Spinal cord (tissue), 10 donors: ENCODE results near the gene WSCD1. TPM values are rescaled to one million over a fixed set of nuclear protein-coding genes. Genes with fewer than 3 reads are reported as not detected.

Source experiments
- DNase-seq, 6 donors: peaks; one replicate each; pipeline versions ENCODE4 v3.0.0 to v3.0.0-alpha.2; 2013 to 2015; ENCODE audit warnings: low spot score in 6 of 6, low read depth in 4 of 6
- H3K27ac ChIP-seq: one replicate; pipeline ENCODE4 v1.5.1; 2013; ENCODE audit warnings: low read depth, low read length, control low read depth
- H3K27me3 ChIP-seq: one replicate; pipeline ENCODE4 v1.6.1; 2013; ENCODE audit warnings: low read length; ENCODE audit not compliant: control insufficient read depth, insufficient read depth
- H3K36me3 ChIP-seq: one replicate; pipeline ENCODE4 v1.6.1; 2013; ENCODE audit warnings: low read length; ENCODE audit not compliant: control insufficient read depth, insufficient read depth
- H3K4me1 ChIP-seq: one replicate; pipeline ENCODE4 v1.6.1; 2013; ENCODE audit warnings: low read length; ENCODE audit not compliant: control insufficient read depth, insufficient read depth
- H3K4me3 ChIP-seq: one replicate; pipeline ENCODE4 v1.5.1; 2013; ENCODE audit warnings: low read depth, low read length, control low read depth
- H3K9me3 ChIP-seq: one replicate; pipeline ENCODE4 v1.6.1; 2013; ENCODE audit warnings: low read length; ENCODE audit not compliant: control insufficient read depth, insufficient read depth
- WGBS: methylation state at CpG from one replicate; pipeline ENCODE4 v1.1.5; 2013; ENCODE audit warnings: missing lambda C conversion rate; ENCODE audit not compliant: insufficient coverage; 5-methylcytosine and 5-hydroxymethylcytosine counted together
- polyA plus RNA-seq, 2 donors: library from polyadenylated mRNA; unstranded; fragments of 120-200 nt; gene quantifications; one replicate each; pipeline ENCODE4 v1.2.1, GENCODE V29; 2013; ENCODE audit not compliant: insufficient read length in 2 of 2
- total RNA-seq, 2 donors: library from RNA; depleted of rRNA in 1 of 2; stranded (reverse); fragments of 120-200 nt in 1 of 2; fragments of >200 nt in 1 of 2; gene quantifications; one replicate each; pipeline versions ENCODE4 v1.2.3 to v1.2.4, GENCODE V29; 2013 to 2014
- donor health status: healthy.

Gene WSCD1
- total and polyA plus RNA-seq, 4 donors, result 24.1 to 69.2 (median 46.0) TPM

DNA sequence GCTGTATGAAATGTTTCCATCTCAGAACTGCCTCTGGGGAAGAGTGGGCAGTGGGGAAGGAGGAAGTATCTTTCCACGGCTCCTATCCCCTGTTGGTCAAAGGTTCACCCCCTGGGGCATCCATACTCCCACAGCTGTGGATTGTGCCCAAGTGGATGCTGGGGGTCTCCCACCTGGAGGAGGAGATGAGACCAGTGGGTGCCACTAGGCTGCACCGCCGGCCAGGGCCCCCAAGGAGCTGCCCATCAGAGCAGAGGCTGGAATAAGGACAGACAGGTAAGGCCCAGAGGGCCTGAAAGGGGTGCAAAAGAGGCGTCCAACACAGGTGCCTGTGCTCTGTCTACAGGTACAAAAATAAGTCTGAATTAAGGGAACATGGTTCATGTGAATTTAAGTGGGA, 87.5 kb downstream of the WSCD1 start:
- H3K27ac ChIP-seq, result no peak overlapping the region
- H3K27me3 ChIP-seq, result no peaks in the 10 kb centered on the region
- DNase-seq, result no peak
- no peaks in the 10 kb centered on the region for H3K36me3 ChIP-seq
- 95% methylated on average over 3 of the region's 4 CpGs for WGBS
- no peak overlapping the region for H3K4me3 ChIP-seq
- H3K9me3 ChIP-seq, result no peaks in the 10 kb centered on the region
- peaks cover 23% of the 10 kb centered on the region for H3K4me1 ChIP-seq

DNA sequence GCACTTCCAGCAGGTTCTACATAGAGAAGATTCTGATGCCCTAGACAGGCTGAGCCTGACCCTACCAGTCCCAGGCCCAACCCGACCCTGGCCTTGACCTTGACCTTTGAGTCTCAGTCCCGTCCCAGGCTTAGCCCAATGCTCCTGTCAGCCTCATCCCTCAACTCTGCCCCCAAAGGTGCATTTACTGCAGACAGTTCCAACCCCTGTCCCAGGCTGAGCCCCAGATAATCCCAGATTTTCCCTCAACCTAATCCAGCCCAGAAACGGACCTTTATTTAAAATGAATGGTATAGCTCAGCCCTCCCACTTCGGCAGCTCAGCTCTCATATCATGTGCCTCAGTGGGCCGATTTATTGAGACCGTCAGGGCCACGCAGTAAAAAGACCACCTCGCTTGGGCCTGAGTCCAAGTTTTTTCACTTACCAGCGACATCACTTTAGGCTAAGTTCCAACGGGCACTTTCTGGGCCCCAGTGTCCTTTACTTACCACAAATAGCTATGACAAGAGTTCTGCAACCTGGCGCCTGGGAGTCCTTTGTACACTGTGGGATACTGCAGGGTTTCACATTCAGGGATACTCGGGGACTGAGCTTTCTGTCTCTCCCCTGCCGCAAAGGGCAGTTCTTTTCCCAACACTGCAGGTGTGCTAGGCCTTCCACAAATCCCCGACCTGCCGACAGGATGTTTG, 89.5 kb downstream of the WSCD1 start:
- Histone ChIP-seq H3K27ac (no peak overlapping the region), H3K27me3 (no peaks in the 10 kb centered on the region), H3K36me3 (no peaks in the 10 kb centered on the region), H3K4me1 (peaks cover 36% of the 10 kb centered on the region), H3K9me3 (no peaks in the 10 kb centered on the region), H3K4me3 (no peak overlapping the region)
- no peak for DNase-seq
- WGBS, result 40% methylated on average over 14 of the region's 15 CpGs

DNA sequence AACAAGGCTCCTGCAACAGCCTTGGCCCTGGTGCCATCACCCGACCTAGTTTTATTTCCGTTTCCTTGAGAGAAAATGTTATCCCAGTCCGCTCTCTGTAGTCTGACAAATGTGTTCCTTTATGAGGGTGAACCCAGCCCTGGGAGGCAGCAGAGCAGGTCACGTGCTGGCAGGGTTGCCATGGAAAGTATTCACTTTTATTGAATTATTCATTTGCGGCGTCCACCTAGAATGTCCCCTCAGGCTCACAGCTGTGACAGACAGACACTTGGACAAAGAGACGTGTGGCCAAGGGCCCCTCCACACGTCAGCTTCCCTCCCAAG, 90.0 kb downstream of the WSCD1 start:
- no peak overlapping the region for H3K27ac ChIP-seq
- H3K27me3 ChIP-seq, result no peaks in the 10 kb centered on the region
- H3K4me3 ChIP-seq, result no peak overlapping the region
- peak in 2 of 6 donors; percentile 44 to 73 for DNase-seq
- WGBS, result 27% methylated on average over 8 of the region's 8 CpGs
- H3K4me1 ChIP-seq, result peaks cover 36% of the 10 kb centered on the region
- no peaks in the 10 kb centered on the region for H3K9me3 ChIP-seq
- H3K36me3 ChIP-seq, result no peaks in the 10 kb centered on the region

DNA sequence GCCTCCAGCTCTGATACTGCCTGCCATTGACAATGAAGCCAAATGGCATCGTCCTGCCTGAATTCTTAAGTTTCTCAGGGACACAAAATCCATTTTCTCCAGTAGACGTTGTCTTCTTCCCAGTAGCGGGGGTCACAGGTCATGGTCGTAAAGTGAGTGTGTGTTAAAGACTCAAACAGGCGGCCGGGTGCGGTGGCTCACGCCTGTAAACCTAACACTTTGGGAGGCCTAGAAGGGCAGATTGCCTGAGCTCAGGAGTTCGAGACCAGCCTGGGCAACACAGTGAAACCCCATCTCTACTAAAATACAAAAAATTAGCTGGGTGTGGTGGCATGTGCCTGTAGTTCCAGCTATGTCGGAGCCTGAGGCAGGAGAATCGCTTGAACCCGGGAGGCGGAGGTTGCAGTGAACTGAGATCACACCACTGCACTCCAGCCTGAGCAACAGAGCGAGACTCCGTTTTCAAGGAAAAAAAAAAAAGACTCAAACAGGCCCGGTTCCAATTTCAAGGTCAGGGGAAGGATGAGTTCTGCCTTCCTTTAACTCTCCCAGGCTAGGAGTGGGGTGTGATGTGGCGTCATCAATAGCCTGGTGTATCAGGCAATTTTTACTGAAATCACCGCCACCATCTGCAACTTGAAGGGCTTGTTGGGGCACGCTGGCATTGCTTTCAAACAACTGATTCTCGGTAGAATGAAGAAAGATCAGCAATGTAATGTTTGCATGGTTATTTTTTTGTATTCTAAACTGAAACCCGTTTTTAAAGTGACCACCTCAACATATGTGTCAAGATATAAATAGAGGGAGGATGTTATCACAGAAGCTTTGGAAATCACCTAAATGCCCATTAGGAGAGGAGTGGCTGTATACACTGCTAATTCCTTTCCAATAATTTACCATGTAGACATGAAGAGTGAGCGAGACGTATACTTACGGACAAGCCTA, 91.0 kb downstream of the WSCD1 start:
- peaks cover 41% of the 10 kb centered on the region for H3K4me1 ChIP-seq
- no peak overlapping the region for H3K4me3 ChIP-seq
- H3K27ac ChIP-seq, result no peak overlapping the region
- H3K27me3 ChIP-seq, result no peaks in the 10 kb centered on the region
- 80% methylated on average over 6 of the region's 24 CpGs for WGBS
- DNase-seq, result no peak
- H3K9me3 ChIP-seq, result no peaks in the 10 kb centered on the region
- H3K36me3 ChIP-seq, result no peaks in the 10 kb centered on the region

DNA sequence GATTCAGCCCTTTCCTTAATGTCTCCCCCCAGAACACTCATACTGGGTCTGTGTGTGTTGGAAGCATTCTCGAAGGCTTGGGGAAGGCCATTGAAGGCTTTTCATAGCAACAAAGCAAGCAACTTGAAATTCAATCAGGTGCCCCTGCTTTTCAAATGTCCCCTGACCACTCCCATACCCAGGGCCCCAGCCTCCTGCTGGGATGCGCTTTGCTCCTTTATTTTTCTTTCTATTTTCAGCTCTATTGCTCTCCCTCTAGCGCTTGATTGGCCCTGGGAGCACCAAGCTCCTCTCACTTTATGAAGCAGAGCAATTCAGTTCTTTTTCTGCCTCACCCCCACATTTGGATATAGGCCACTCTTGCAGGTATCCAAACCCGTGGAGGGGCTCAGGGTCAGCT, 92.0 kb downstream of the WSCD1 start:
- WGBS, result 25% methylated on average over 3 of the region's 4 CpGs
- Histone ChIP-seq H3K4me1 (peaks cover 41% of the 10 kb centered on the region), H3K27me3 (no peaks in the 10 kb centered on the region), H3K9me3 (no peaks in the 10 kb centered on the region), H3K27ac (no peak overlapping the region), H3K4me3 (no peak overlapping the region), H3K36me3 (no peaks in the 10 kb centered on the region)
- no peak for DNase-seq

DNA sequence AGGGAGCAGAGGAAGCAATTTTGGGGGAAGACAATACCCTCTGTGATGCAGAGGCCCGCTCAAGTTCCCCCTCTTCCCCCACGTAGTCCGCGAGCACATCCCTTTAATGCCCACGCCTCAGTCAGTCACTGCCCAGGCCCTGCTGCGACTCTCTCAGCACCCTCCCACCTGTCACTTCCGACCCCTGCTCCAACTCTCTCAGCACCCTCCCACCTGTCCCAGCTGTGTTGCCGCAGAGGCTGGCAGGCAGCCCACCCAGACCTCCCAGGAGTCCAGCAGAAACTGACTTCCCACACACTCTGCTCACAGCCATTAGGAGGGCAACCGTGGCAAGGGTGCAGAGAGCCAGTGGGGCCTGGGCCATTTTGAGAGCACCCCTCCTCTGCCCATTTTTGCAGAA, 92.7 kb downstream of the WSCD1 start:
- no peaks in the 10 kb centered on the region for H3K9me3 ChIP-seq
- 60% methylated on average over 9 of the region's 9 CpGs for WGBS
- no peaks in the 10 kb centered on the region for H3K27me3 ChIP-seq
- no peaks in the 10 kb centered on the region for H3K36me3 ChIP-seq
- no peak for DNase-seq
- H3K4me1 ChIP-seq, result peaks cover 41% of the 10 kb centered on the region
- H3K4me3 ChIP-seq, result no peak overlapping the region
- H3K27ac ChIP-seq, result no peak overlapping the region

DNA sequence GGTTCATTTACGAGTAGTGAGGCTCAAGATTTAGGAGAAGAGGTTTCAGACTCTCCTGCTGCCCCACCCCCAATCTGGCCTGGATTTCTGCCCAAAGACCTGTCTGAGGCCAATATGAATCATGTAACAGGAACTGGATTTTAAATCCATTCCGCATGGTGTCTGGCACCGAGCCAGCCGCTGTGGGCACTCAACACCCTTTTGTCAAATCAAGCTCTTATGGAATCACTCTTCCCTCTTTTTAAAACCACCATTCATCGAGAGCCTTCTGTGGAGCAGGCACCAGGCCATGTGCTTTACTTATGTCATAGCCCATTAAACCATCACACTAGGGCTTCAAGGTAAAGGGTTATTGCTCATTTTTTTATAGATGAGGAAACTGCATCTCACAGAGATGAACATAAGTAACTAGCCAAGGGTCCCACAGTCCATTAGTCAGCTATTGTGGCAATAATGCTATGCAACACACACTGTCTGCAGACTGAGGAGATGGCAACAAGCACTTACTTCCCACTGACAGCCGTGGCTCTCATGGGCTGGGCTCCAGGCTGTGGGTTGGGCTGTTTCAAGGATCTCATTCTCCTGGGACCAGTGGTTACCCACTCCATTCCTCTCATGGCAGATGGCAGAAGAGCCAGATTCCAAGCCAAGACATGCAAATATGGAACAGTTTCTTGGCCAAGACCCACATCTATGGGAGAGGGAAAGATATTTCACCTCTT, 93.6 kb downstream of the WSCD1 start:
- WGBS, result 52% methylated on average over 6 of the region's 6 CpGs
- Histone ChIP-seq H3K4me3 (no peak overlapping the region), H3K4me1 (peaks cover 44% of the 10 kb centered on the region), H3K27me3 (no peaks in the 10 kb centered on the region), H3K9me3 (no peaks in the 10 kb centered on the region), H3K36me3 (no peaks in the 10 kb centered on the region), H3K27ac (no peak overlapping the region)
- peak in 2 of 6 donors; percentile 54 to 61 for DNase-seq

DNA sequence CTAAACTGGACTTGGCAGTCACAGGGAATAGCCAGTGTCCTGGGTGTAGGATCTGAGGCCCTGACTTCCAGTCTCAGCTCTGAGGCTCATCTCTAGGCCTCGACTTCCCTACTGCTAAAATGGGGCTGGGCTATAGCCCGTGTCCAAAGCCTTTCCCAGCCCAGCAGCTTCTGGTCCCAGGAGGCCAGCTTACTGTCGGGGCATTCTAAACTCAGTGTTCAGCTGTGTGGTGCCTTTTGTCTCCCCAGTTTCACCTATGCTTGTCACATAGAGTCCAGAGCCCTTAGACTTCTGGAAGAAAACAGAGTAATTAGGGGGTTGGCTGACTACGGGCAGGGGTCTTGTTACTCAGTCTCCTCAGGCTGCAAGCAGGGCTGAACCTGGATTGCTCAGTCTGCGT, 94.8 kb downstream of the WSCD1 start:
- H3K27ac ChIP-seq, result no peak overlapping the region
- no peaks in the 10 kb centered on the region for H3K27me3 ChIP-seq
- no peaks in the 10 kb centered on the region for H3K9me3 ChIP-seq
- 87% methylated on average over 4 of the region's 5 CpGs for WGBS
- DNase-seq, result no peak
- no peak overlapping the region for H3K4me3 ChIP-seq
- peaks cover 45% of the 10 kb centered on the region for H3K4me1 ChIP-seq
- no peaks in the 10 kb centered on the region for H3K36me3 ChIP-seq

DNA sequence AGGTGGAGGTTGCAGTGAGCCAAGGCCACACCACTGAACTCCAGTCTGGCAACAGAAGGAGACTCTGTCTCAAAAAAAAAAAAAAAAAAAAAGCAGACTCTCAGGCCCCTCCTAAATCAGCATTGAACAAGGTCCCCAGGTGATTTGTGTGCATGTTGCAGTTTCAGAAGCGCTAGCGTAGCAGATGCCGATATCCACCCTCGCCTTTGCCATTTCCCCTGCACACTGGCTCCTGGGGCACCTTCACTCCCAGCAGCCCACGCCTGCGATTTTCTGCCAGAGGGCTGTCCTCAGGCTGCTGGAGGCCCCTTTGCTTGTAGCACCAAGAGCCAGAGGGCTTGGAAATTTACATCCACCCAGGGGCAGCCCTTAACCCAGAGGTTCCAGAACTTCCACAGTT, 95.6 kb downstream of the WSCD1 start:
- Histone ChIP-seq H3K36me3 (no peaks in the 10 kb centered on the region), H3K27me3 (no peaks in the 10 kb centered on the region), H3K4me3 (no peak overlapping the region), H3K27ac (no peak overlapping the region), H3K4me1 (peaks cover 40% of the 10 kb centered on the region), H3K9me3 (no peaks in the 10 kb centered on the region)
- no peak for DNase-seq
- 66% methylated on average over 6 of the region's 6 CpGs for WGBS
